ENCODE measurements around the gene SLC22A2. TPM values are rescaled to one million over a fixed set of nuclear protein-coding genes. Genes with fewer than 3 reads are reported as not detected.

The SLC22A2 gene
- total RNA-seq, 2 experiments from 2014 or later = not detected

DNA sequence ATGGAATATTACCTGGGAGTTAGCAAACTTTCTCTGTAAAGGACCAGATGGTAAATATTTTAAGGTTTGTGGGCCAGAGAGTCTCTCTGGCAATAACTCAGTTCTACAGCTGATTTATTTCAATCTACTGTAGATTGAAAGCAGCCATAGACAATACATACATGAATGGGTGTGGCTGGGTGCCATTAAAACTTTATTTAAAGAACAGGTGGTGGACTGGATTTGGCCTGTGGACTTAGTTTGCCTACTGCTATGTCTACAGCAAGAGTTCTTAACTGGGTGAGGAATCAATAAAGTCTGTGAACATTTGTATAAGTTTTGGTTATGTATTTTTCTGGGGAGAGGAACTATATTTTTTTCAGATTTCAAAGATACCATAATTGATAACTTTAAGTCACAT is 55.1 kb downstream of the SLC22A2 start:
- Histone ChIP-seq H4K20me1 (ENCODE audit: insufficient read depth, low read length) (no peaks in the 10 kb centered on the region), H3K4me2 (ENCODE audit: low read length) (no peak overlapping the region), H3K4me3 (ENCODE audit: low read depth, low read length, poor library complexity, severe bottlenecking) (no peak overlapping the region), H3K4me1 (ENCODE audit: insufficient read depth, low read length, poor library complexity, severe bottlenecking) (no peaks in the 10 kb centered on the region), H3K79me2 (ENCODE audit: insufficient read depth, low read depth, low read length) (no peaks in the 10 kb centered on the region), H3K27ac (ENCODE audit: low read depth, low read length, poor library complexity, severe bottlenecking) (no peak overlapping the region), H2AFZ (ENCODE audit: low read length) (no peak overlapping the region), H3K9me3 (ENCODE audit: low read length) (no peaks in the 10 kb centered on the region), H3K9me2 (ENCODE audit: insufficient read depth, low read length) (no peaks in the 10 kb centered on the region), H3K36me3 (ENCODE audit: insufficient read depth, low read length) (no peaks in the 10 kb centered on the region)
- DNase-seq (ENCODE audit: low spot score) = no peak
- intact Hi-C loops (cut with micrococcal nuclease; ENCODE audit: unreplicated experiment) = no loop called here
- ChIA-PET CTCF (ENCODE audit: unreplicated experiment) (no interaction called here), POLR2A (interaction anchor here (0.6 kb wide), 1 partner anchor 62 kb away, joined by 4 read pairs; no protein-coding TSS in a partner anchor)
- BruUV-seq (replicated peaks) = no TSS peak
- TF ChIP-seq EZH2phosphoT487 (IDR thresholded peaks at IDR 0.05; ENCODE audit: borderline replicate concordance, low read depth, low read length) (no peak), CTCF (conservative IDR thresholded peaks at IDR 0.05; ENCODE audit: low read length) (no peak)

GRCh38 chr6:160203076-160203475 is 55.5 kb downstream of the SLC22A2 start:
- no peak for TF ChIP-seq EZH2phosphoT487 (IDR thresholded peaks at IDR 0.05; ENCODE audit: borderline replicate concordance, low read depth, low read length)
- no peak for TF ChIP-seq CTCF (conservative IDR thresholded peaks at IDR 0.05; ENCODE audit: low read length)
- ChIA-PET POLR2A (interaction anchor here (0.6 kb wide), 1 partner anchor 62 kb away, joined by 4 read pairs; no protein-coding TSS in a partner anchor), CTCF (ENCODE audit: unreplicated experiment) (no interaction called here)
- Histone ChIP-seq H3K4me2 (ENCODE audit: low read length) (no peak overlapping the region), H3K27ac (ENCODE audit: low read depth, low read length, poor library complexity, severe bottlenecking) (no peak overlapping the region), H3K9me2 (ENCODE audit: insufficient read depth, low read length) (no peaks in the 10 kb centered on the region), H3K79me2 (ENCODE audit: insufficient read depth, low read depth, low read length) (no peaks in the 10 kb centered on the region), H4K20me1 (ENCODE audit: insufficient read depth, low read length) (no peaks in the 10 kb centered on the region), H3K4me1 (ENCODE audit: insufficient read depth, low read length, poor library complexity, severe bottlenecking) (no peaks in the 10 kb centered on the region), H3K9me3 (ENCODE audit: low read length) (no peaks in the 10 kb centered on the region), H3K4me3 (ENCODE audit: low read depth, low read length, poor library complexity, severe bottlenecking) (no peak overlapping the region), H2AFZ (ENCODE audit: low read length) (no peak overlapping the region), H3K36me3 (ENCODE audit: insufficient read depth, low read length) (no peaks in the 10 kb centered on the region)
- intact Hi-C loops (cut with micrococcal nuclease; ENCODE audit: unreplicated experiment) = no loop called here
- no TSS peak for BruUV-seq (replicated peaks)
- no peak for DNase-seq (ENCODE audit: low spot score)

- Histone ChIP-seq H3K4me3 (ENCODE audit: low read depth, low read length, poor library complexity, severe bottlenecking) (no peak overlapping the region), H4K20me1 (ENCODE audit: insufficient read depth, low read length) (no peaks in the 10 kb centered on the region), H3K9me3 (ENCODE audit: low read length) (no peaks in the 10 kb centered on the region), H3K4me1 (ENCODE audit: insufficient read depth, low read length, poor library complexity, severe bottlenecking) (no peaks in the 10 kb centered on the region), H2AFZ (ENCODE audit: low read length) (no peak overlapping the region), H3K4me2 (ENCODE audit: low read length) (no peak overlapping the region), H3K27ac (ENCODE audit: low read depth, low read length, poor library complexity, severe bottlenecking) (no peak overlapping the region), H3K79me2 (ENCODE audit: insufficient read depth, low read depth, low read length) (no peaks in the 10 kb centered on the region), H3K9me2 (ENCODE audit: insufficient read depth, low read length) (no peaks in the 10 kb centered on the region), H3K36me3 (ENCODE audit: insufficient read depth, low read length) (no peaks in the 10 kb centered on the region)
- TF ChIP-seq CTCF (conservative IDR thresholded peaks at IDR 0.05; ENCODE audit: low read length) (no peak), EZH2phosphoT487 (IDR thresholded peaks at IDR 0.05; ENCODE audit: borderline replicate concordance, low read depth, low read length) (no peak)
- POLR2A ChIA-PET = interaction anchor here (0.6 kb wide), 1 partner anchor 450 kb away, joined by 4 read pairs; no protein-coding TSS in a partner anchor
- intact Hi-C loops (cut with micrococcal nuclease; ENCODE audit: unreplicated experiment) = no loop called here
- CTCF ChIA-PET (ENCODE audit: unreplicated experiment) = no interaction called here
- no peak for DNase-seq (ENCODE audit: low spot score)
- BruUV-seq (replicated peaks) = no TSS peak
These were observed 56.2 kb downstream of the SLC22A2 start for GRCh38 chr6:160202411-160202810.

Measured in OCI-LY7 (cell line).